Embryonic facial prominence (tissue), 1 donor: ENCODE measurements around the gene FRMPD3.
"Not testable (repeated sequence)": the region's sequence is repeated elsewhere in the genome, so short reads cannot be mapped to it uniquely, and the experiment has no call there.

Experiments used
- DNase-seq: peaks from one replicate; pipeline ENCODE4 v3.0.0-alpha.2; 2016; ENCODE audit errors: extremely low spot score

Gene FRMPD3

GRCh38 chrX:107448998-107449835 lies at the start of gene FRMPD3:
FRMPD3 (plus strand) TSS chrX:107449652; CDS start chrX:107526589, 76,937 bp downstream.
- DNase-seq, result no peak

GRCh38 chrX:107420571-107420970 lies 28.9 kb upstream of the FRMPD3 start:
- DNase-seq, result no peak

- DNase-seq, result no peak
Observed at GRCh38 chrX:107421337-107421861, 28.1 kb upstream of the FRMPD3 start.

GRCh38 chrX:107429090-107429489 lies 20.4 kb upstream of the FRMPD3 start:
- no peak for DNase-seq

- DNase-seq, result no peak
Observed at GRCh38 chrX:107440187-107440586, 9.3 kb upstream of the FRMPD3 start.

GRCh38 chrX:107440692-107441091 lies 8.8 kb upstream of the FRMPD3 start:
- no peak for DNase-seq

- no peak for DNase-seq
Observed at GRCh38 chrX:107442914-107443527, 6.4 kb upstream of the FRMPD3 start.

- DNase-seq, result no peak
Observed at GRCh38 chrX:107445146-107445545, 4.3 kb upstream of the FRMPD3 start.

- no peak for DNase-seq
Observed at GRCh38 chrX:107445631-107446030, 3.8 kb upstream of the FRMPD3 start.

GRCh38 chrX:107447642-107448041 lies 1.8 kb upstream of the FRMPD3 start:
- DNase-seq, result no peak

- no peak for DNase-seq
Observed at GRCh38 chrX:107448625-107448997, 841 bp upstream of the FRMPD3 start.

- no peak for DNase-seq
Observed at GRCh38 chrX:107450823-107451509, 1.5 kb downstream of the FRMPD3 start.

- DNase-seq, result no peak
Observed at GRCh38 chrX:107451731-107452130, 2.3 kb downstream of the FRMPD3 start.

- no peak for DNase-seq
Observed at GRCh38 chrX:107452581-107452980, 3.1 kb downstream of the FRMPD3 start.

- DNase-seq, result no peak
Observed at GRCh38 chrX:107454302-107454701, 4.8 kb downstream of the FRMPD3 start.

GRCh38 chrX:107457289-107457688 lies 7.8 kb downstream of the FRMPD3 start:
- DNase-seq, result no peak

- DNase-seq, result no peak
Observed at GRCh38 chrX:107465932-107466620, 16.6 kb downstream of the FRMPD3 start.

- no peak for DNase-seq
Observed at GRCh38 chrX:107467271-107467670, 17.8 kb downstream of the FRMPD3 start.

- no peak for DNase-seq
Observed at GRCh38 chrX:107470198-107470597, 20.7 kb downstream of the FRMPD3 start.

- DNase-seq, result no peak
Observed at GRCh38 chrX:107470971-107471370, 21.5 kb downstream of the FRMPD3 start.

- DNase-seq, result not testable (repeated sequence)
Observed at GRCh38 chrX:107471420-107471819, 22.0 kb downstream of the FRMPD3 start.

- no peak for DNase-seq
Observed at GRCh38 chrX:107477406-107477805, 28.0 kb downstream of the FRMPD3 start.
